ENCODE results near the gene VEZT. TPM values are rescaled to one million over a fixed set of nuclear protein-coding genes. Genes with fewer than 3 reads are reported as not detected.

Gene VEZT, protein sequence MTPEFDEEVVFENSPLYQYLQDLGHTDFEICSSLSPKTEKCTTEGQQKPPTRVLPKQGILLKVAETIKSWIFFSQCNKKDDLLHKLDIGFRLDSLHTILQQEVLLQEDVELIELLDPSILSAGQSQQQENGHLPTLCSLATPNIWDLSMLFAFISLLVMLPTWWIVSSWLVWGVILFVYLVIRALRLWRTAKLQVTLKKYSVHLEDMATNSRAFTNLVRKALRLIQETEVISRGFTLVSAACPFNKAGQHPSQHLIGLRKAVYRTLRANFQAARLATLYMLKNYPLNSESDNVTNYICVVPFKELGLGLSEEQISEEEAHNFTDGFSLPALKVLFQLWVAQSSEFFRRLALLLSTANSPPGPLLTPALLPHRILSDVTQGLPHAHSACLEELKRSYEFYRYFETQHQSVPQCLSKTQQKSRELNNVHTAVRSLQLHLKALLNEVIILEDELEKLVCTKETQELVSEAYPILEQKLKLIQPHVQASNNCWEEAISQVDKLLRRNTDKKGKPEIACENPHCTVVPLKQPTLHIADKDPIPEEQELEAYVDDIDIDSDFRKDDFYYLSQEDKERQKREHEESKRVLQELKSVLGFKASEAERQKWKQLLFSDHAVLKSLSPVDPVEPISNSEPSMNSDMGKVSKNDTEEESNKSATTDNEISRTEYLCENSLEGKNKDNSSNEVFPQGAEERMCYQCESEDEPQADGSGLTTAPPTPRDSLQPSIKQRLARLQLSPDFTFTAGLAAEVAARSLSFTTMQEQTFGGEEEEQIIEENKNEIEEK
- total RNA-seq: 100 to 1,000 TPM in 1 of 4 donors, 10 to 100 TPM in 3; 82.1 to 141 (median 85.4) TPM

DNA sequence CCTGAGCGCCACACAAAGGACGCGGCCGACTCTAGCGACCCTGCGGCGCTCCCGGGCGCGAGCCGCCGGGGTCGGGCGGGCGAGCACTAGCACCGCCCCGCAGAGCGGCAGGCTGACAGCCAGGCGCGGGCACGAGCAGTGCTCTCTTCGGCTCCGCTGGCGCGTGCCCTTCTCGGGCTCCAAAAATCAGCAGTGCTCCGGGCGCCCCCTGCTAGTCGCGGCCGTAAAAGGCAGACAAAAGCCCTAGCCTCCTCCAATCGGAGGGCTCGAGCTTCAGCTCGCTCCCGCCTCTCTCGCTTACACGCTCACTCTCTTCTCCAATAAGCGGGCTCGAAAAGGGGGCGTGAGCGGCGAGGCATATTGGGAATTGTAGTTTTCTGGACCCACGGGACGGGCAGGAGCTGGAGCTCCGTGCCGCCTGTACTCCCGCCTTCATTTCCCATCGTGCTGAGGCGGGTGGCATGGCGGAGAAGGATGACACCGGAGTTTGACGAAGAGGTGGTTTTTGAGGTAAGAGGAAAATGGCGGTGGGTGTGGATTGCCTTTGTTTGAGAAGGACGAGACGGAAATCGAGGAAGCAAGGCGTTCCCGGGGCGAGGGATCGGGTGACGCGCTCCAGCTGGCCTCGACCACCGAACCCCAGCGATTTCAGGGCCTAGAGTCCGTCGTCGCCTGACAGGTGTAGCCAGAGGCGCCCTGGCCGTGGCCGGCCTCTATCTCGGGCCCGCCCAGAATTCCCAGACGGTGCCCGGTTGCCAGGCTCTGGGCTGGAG lies at the start of gene VEZT, which contains the start of gene FGD6:
TSS of gene VEZT (plus strand) at position 431 of the 773 bp plus-strand sequence. CDS start at position 475, 44 bp downstream.
TSS of gene FGD6 (minus strand) at position 91 of the 773 bp plus-strand sequence. CDS start 227 bp downstream, outside the sequence.
- H3K36me3 ChIP-seq: no peaks in the 10 kb centered on the region
- peaks cover 0 to 69% (median 0%) of the 10 kb centered on the region in 3 donors for H3K4me1 ChIP-seq
- peak within 1 kb of the TSS; percentile 55 to 78 for H3K4me3 ChIP-seq
- no peaks in the 10 kb centered on the region for H3K9me3 ChIP-seq
- TF ChIP-seq, protein P1, sequence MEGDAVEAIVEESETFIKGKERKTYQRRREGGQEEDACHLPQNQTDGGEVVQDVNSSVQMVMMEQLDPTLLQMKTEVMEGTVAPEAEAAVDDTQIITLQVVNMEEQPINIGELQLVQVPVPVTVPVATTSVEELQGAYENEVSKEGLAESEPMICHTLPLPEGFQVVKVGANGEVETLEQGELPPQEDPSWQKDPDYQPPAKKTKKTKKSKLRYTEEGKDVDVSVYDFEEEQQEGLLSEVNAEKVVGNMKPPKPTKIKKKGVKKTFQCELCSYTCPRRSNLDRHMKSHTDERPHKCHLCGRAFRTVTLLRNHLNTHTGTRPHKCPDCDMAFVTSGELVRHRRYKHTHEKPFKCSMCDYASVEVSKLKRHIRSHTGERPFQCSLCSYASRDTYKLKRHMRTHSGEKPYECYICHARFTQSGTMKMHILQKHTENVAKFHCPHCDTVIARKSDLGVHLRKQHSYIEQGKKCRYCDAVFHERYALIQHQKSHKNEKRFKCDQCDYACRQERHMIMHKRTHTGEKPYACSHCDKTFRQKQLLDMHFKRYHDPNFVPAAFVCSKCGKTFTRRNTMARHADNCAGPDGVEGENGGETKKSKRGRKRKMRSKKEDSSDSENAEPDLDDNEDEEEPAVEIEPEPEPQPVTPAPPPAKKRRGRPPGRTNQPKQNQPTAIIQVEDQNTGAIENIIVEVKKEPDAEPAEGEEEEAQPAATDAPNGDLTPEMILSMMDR (IDR thresholded peaks at IDR 0.05): peak in 3 of 4 experiments; percentile 55 to 78 (median 72)
- TF ChIP-seq EP300 (IDR thresholded peaks at IDR 0.05) (no peak), POLR2AphosphoS5 (IDR thresholded peaks at IDR 0.05) (peak; percentile 86), POLR2A (IDR thresholded peaks at IDR 0.05) (peak; percentile 36 to 77)
- peak; percentile 96 for ATAC-seq
- H3K27me3 ChIP-seq: no peaks in the 10 kb centered on the region
- H3K27ac ChIP-seq: peak within 1 kb of the TSS; percentile 82 to 97 (median 95)
- WGBS, 2 donors (ENCODE audit: low coverage in 1 of 2): 0% methylated on average over 6 to 27 of the region's 75 CpGs

DNA sequence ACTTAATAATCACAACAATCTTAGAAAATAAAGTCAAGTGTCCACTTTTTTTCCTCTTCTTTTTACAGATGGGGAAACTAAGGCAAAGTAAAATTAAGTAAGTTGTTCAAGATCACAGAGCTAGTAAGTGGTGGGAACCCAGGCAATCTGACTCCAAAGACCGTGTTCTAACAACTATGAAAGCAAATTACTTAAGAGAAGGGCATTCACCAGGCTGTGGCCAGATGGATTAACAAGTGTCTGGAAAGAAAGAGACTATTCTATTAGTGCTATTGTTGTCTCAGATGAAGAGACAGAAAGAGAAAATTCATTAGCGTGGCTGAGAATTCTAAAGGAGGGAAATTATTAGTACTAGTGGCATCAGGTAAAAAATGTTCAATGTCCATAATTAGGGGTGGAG lies 48.9 kb upstream of the VEZT start:
- Histone ChIP-seq H3K4me1 (peaks cover 10 to 23% (median 12%) of the 10 kb centered on the region in 3 donors), H3K27ac (no peak overlapping the region), H3K36me3 (peaks cover 0 to 23% of the 10 kb centered on the region in 2 donors), H3K9me3 (no peaks in the 10 kb centered on the region), H3K4me3 (no peak overlapping the region), H3K27me3 (no peaks in the 10 kb centered on the region)
- WGBS, 2 donors (ENCODE audit: low coverage in 1 of 2): 74 to 79% methylated on average over 2 of the region's 2 CpGs
- TF ChIP-seq POLR2AphosphoS5 (IDR thresholded peaks at IDR 0.05) (no peak), POLR2A (IDR thresholded peaks at IDR 0.05) (no peak), EP300 (IDR thresholded peaks at IDR 0.05) (no peak)
- TF ChIP-seq, protein P1 (IDR thresholded peaks at IDR 0.05): no peak
- no peak for ATAC-seq

DNA sequence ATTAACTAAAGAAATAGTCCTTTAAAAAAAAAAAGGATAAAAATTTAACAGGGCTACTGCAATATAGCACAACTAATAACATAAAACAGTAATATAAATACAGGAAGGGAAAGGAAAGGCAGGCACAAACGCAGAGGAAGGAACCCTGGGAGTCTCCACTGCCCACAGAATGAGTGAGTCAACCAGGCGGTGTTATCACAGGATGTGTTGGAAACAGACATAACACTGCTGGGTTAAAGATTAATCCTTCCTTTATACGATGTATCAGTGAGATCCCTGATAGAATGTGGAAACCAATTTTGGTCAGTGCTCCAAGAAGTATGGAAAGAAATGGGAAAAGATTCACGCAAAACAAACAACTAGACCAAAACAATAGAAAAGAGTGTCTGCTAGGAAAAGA lies 48.2 kb upstream of the VEZT start:
- TF ChIP-seq POLR2AphosphoS5 (IDR thresholded peaks at IDR 0.05) (no peak), EP300 (IDR thresholded peaks at IDR 0.05) (no peak), POLR2A (IDR thresholded peaks at IDR 0.05) (no peak)
- TF ChIP-seq, protein P1 (IDR thresholded peaks at IDR 0.05): no peak
- Histone ChIP-seq H3K4me3 (no peak overlapping the region), H3K9me3 (no peaks in the 10 kb centered on the region), H3K27ac (no peak overlapping the region), H3K36me3 (peaks cover 0 to 23% of the 10 kb centered on the region in 2 donors), H3K4me1 (peaks cover 10 to 24% (median 12%) of the 10 kb centered on the region in 3 donors), H3K27me3 (no peaks in the 10 kb centered on the region)
- 58 to 66% methylated on average over 4 of the region's 4 CpGs for WGBS, 2 donors (ENCODE audit: low coverage in 1 of 2)
- no peak for ATAC-seq

DNA sequence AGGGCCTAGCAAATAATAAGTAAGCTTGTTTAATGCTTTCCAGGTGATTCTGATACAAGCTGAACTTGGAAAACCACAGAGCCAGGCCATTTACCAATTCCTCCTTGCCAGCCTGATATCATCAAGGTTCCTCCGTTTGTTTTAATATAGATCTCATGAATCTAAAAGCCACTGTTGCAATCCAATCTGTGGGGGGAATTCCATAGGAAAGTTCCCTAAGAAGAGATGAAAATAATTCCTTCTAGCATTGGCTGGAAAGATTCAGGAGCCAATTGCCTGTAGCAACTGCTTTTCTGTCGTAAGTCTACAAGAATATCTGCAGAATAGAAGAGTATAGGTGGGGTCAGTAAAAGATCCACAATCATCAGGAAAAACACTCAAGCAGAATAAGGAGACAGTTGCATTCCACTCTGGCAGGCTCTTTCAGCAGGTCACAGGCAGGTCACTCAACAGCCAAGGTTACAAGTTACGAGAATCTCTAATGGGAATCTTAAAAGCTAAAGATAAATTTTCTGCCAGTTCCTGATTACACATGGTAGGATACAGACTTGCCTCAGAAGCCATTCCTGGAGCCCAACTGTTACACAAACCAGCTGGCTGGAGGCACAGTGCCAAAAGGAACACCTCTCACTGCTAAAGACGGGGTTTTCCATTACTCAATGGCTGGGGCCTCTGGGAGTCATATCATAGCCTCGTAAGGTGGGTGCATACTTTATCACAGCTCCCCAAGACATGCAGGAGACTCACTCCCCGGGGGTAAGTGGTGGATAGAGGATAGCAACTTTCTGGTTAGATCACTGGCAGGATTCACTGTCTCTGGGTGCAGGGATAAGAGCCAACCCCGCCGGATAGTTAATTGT lies 44.0 kb upstream of the VEZT start:
- H3K36me3 ChIP-seq: peaks cover 0 to 23% of the 10 kb centered on the region in 2 donors
- H3K4me1 ChIP-seq: peaks cover 10 to 24% (median 12%) of the 10 kb centered on the region in 3 donors
- H3K27ac ChIP-seq: peak overlapping the region; percentile 21 to 79 (median 58)
- ATAC-seq: peak; percentile 88
- TF ChIP-seq POLR2AphosphoS5 (IDR thresholded peaks at IDR 0.05): peak; percentile 80
- TF ChIP-seq POLR2A (IDR thresholded peaks at IDR 0.05): no peak
- no peak overlapping the region for H3K4me3 ChIP-seq
- WGBS, 2 donors (ENCODE audit: low coverage in 1 of 2): 11 to 12% methylated on average over 4 to 8 of the region's 8 CpGs
- H3K27me3 ChIP-seq: no peaks in the 10 kb centered on the region
- no peaks in the 10 kb centered on the region for H3K9me3 ChIP-seq

All from gastroesophageal sphincter (tissue), 4 donors.